Endodermal cell (in vitro differentiated cells): ENCODE data around the gene RPS6KA2. TPM values are rescaled to one million over a fixed set of nuclear protein-coding genes. Genes with fewer than 3 reads are reported as not detected.

ENCODE experiments used
- DNase-seq: peaks from one replicate; pipeline ENCODE4 v3.0.0-alpha.2; 2017
- H3K27ac ChIP-seq: 2 replicates; pipeline ENCODE4 v1.5.1; 2013; ENCODE audit warnings: mild to moderate bottlenecking, low read depth, low read length, moderate library complexity
- H3K27me3 ChIP-seq: 2 replicates; pipeline ENCODE4 v1.6.1; 2013; ENCODE audit warnings: mild to moderate bottlenecking, low read length, moderate library complexity; ENCODE audit not compliant: insufficient read depth, control insufficient read depth, poor library complexity, severe bottlenecking
- H3K36me3 ChIP-seq: 2 replicates; pipeline ENCODE4 v1.7.0; 2013; ENCODE audit warnings: mild to moderate bottlenecking, low read length, moderate library complexity; ENCODE audit not compliant: control insufficient read depth, insufficient read depth
- H3K4me1 ChIP-seq: one replicate; pipeline ENCODE4 v1.7.0; 2013; ENCODE audit warnings: low read length; ENCODE audit not compliant: control insufficient read depth, insufficient read depth
- H3K4me3 ChIP-seq: 2 replicates; pipeline ENCODE4 v1.5.1; 2013; ENCODE audit warnings: mild to moderate bottlenecking, low read length, moderate library complexity
- H3K9ac ChIP-seq: 2 replicates; pipeline ENCODE4 v1.6.1; 2013; ENCODE audit warnings: mild to moderate bottlenecking, low read length, moderate library complexity; ENCODE audit not compliant: poor library complexity, severe bottlenecking; ENCODE audit errors: extremely low read depth
- H3K9me3 ChIP-seq: 2 replicates; pipeline ENCODE4 v1.6.1; 2013; ENCODE audit warnings: mild to moderate bottlenecking, low read length, moderate library complexity; ENCODE audit not compliant: control insufficient read depth
- H3K27ac Mint-ChIP-seq: 2 replicates; pipeline ENCODE4 v1.8.0; 2020; ENCODE audit warnings: mixed read lengths
- H3K27me3 Mint-ChIP-seq: 2 replicates; pipeline ENCODE4 v1.8.0; 2021; ENCODE audit warnings: mild to moderate bottlenecking, mixed read lengths; ENCODE audit not compliant: insufficient read depth
- H3K36me3 Mint-ChIP-seq: 2 replicates; pipeline ENCODE4 v1.8.0; 2020; ENCODE audit warnings: low read depth, mixed read lengths
- H3K4me1 Mint-ChIP-seq: 2 replicates; pipeline ENCODE4 v1.8.0; 2020; ENCODE audit warnings: mixed read lengths
- H3K4me3 Mint-ChIP-seq: 2 replicates; pipeline ENCODE4 v1.8.0; 2020; ENCODE audit warnings: mild to moderate bottlenecking, moderate library complexity, mixed read lengths
- H3K9me3 Mint-ChIP-seq: 2 replicates; pipeline ENCODE4 v1.8.0; 2020; ENCODE audit warnings: mild to moderate bottlenecking, mixed read lengths
- WGBS, 2 experiments: methylation state at CpG; one replicate each; pipeline versions ENCODE4 v1.1.5 to v1.1.7; 2013; ENCODE audit warnings: missing lambda C conversion rate in 2 of 2, mixed read lengths in 1 of 2; ENCODE audit not compliant: insufficient coverage in 1 of 2, insufficient read length in 1 of 2; 5-methylcytosine and 5-hydroxymethylcytosine counted together
- total RNA-seq, 2 donors: library from RNA; stranded (reverse); fragmentation: NEBNext Ultra II Directional in 1 of 2; extraction: Animal tissue kit (Norgen Biotek cat#: 25700) in 1 of 2; gene quantifications; 2 replicates in 1 of 2; 3 replicates in 1 of 2; pipeline ENCODE4 v1.2.1, GENCODE V29; 2021
- TF ChIP-seq, protein P1 (sequence below): fragments of 200-600 bp; sonication (generic); conservative IDR thresholded peaks from 2 replicates; pipeline ENCODE4 v1.5.0; 2021; ENCODE audit warnings: antibody characterized with exemption, mild to moderate bottlenecking

RPS6KA2 gene
- total RNA-seq, 2 donors from 2014 or later: 17.9 to 23.9 TPM

DNA sequence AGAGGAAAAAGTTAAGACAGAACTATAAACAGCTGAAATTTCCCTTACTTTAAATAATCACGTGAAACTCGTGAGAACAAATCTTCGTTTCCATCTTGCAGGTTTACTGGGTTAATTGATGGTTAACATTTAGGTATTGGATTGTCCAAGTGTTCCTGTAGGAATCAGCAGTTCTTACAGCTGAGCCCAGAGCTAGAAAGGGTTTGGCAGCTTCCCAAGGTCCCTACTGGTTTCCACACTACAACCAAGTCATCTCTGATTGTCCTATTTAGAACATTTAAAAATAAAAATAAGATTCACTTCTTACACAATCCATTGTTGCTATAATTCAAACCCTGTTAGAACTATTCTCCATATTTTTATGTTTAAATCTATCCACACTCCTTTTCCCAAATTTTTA, 260.1 kb downstream of the RPS6KA2 start:
- no peaks in the 10 kb centered on the region for H3K27me3 ChIP-seq
- TF ChIP-seq, protein P1, sequence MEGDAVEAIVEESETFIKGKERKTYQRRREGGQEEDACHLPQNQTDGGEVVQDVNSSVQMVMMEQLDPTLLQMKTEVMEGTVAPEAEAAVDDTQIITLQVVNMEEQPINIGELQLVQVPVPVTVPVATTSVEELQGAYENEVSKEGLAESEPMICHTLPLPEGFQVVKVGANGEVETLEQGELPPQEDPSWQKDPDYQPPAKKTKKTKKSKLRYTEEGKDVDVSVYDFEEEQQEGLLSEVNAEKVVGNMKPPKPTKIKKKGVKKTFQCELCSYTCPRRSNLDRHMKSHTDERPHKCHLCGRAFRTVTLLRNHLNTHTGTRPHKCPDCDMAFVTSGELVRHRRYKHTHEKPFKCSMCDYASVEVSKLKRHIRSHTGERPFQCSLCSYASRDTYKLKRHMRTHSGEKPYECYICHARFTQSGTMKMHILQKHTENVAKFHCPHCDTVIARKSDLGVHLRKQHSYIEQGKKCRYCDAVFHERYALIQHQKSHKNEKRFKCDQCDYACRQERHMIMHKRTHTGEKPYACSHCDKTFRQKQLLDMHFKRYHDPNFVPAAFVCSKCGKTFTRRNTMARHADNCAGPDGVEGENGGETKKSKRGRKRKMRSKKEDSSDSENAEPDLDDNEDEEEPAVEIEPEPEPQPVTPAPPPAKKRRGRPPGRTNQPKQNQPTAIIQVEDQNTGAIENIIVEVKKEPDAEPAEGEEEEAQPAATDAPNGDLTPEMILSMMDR: no peak
- no peak overlapping the region for H3K4me3 Mint-ChIP-seq
- no peaks in the 10 kb centered on the region for H3K27me3 Mint-ChIP-seq
- 81% methylated on average over 3 of the region's 3 CpGs; no CpG with 5 or more reads in 1 of the 2 experiments for WGBS, 2 experiments
- no peak overlapping the region for H3K27ac Mint-ChIP-seq
- no peak for DNase-seq
- H3K36me3 Mint-ChIP-seq: no peaks in the 10 kb centered on the region
- no peak overlapping the region for H3K27ac ChIP-seq
- H3K9me3 Mint-ChIP-seq: no peaks in the 10 kb centered on the region
- H3K4me1 ChIP-seq: no peaks in the 10 kb centered on the region
- H3K9ac ChIP-seq: no peak overlapping the region
- no peaks in the 10 kb centered on the region for H3K9me3 ChIP-seq
- H3K4me3 ChIP-seq: no peak overlapping the region
- peaks cover 7% of the 10 kb centered on the region for H3K4me1 Mint-ChIP-seq
- H3K36me3 ChIP-seq: peaks cover 4% of the 10 kb centered on the region

DNA sequence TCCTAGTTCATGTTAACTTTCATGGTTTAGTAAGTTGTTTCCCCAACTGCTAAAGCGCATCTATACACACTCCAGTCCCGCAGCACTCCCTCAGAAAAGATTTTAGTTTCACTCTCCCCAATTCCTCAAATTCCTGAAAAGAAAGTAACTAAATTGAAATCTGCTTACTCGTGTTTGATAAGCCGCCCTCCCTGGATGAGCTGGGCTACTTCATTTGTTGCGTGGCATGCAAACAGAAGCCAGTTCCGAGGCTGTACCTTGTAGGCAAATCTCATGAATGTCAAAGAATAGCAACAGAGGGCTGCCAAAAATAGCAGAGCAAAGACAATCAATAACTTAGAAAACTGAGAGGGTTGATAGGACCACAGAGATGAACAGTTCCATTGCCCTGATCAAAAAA, 261.2 kb downstream of the RPS6KA2 start:
- TF ChIP-seq, protein P1: no peak
- no peaks in the 10 kb centered on the region for H3K9me3 Mint-ChIP-seq
- peak overlapping the region; percentile 53 for H3K27ac Mint-ChIP-seq
- no peaks in the 10 kb centered on the region for H3K4me1 ChIP-seq
- peaks cover 7% of the 10 kb centered on the region for H3K4me1 Mint-ChIP-seq
- H3K9ac ChIP-seq: no peak overlapping the region
- 65 to 66% methylated on average over 6 of the region's 6 CpGs for WGBS, 2 experiments
- H3K27me3 ChIP-seq: no peaks in the 10 kb centered on the region
- H3K4me3 ChIP-seq: no peak overlapping the region
- H3K9me3 ChIP-seq: no peaks in the 10 kb centered on the region
- DNase-seq: peak; percentile 59
- no peaks in the 10 kb centered on the region for H3K27me3 Mint-ChIP-seq
- peak overlapping the region; percentile 21 for H3K27ac ChIP-seq
- H3K36me3 ChIP-seq: peaks cover 4% of the 10 kb centered on the region
- no peaks in the 10 kb centered on the region for H3K36me3 Mint-ChIP-seq
- H3K4me3 Mint-ChIP-seq: no peak overlapping the region

DNA sequence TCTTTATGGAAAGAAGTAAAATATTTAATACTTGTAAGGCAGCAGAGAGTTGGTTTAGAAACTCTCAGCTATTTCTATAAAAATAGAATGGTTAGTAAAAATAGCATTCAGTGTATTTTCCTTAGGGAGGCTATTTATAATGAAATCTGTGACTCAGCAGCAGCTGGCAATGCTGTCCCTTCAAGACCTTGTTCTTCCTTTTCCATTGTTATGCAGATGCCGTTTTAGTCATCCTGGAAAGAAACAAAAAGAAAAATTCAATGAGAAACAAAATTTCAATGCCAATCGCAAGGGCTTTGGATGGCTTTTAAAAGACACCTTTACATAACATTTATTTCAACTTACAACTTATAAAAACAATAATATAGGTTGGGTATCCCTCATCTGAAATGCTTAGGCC, 261.8 kb downstream of the RPS6KA2 start:
- TF ChIP-seq, protein P1: no peak
- H3K27me3 Mint-ChIP-seq: no peaks in the 10 kb centered on the region
- DNase-seq: no peak
- WGBS, 2 experiments: 25 to 44% methylated on average over 2 of the region's 2 CpGs
- no peaks in the 10 kb centered on the region for H3K9me3 Mint-ChIP-seq
- Histone ChIP-seq H3K27ac (peak overlapping the region; percentile 21), H3K36me3 (peaks cover 4% of the 10 kb centered on the region), H3K4me3 (no peak overlapping the region), H3K9ac (no peak overlapping the region), H3K4me1 (no peaks in the 10 kb centered on the region), H3K9me3 (no peaks in the 10 kb centered on the region), H3K27me3 (no peaks in the 10 kb centered on the region)
- H3K4me3 Mint-ChIP-seq: no peak overlapping the region
- peaks cover 7% of the 10 kb centered on the region for H3K4me1 Mint-ChIP-seq
- H3K36me3 Mint-ChIP-seq: no peaks in the 10 kb centered on the region
- H3K27ac Mint-ChIP-seq: no peak overlapping the region
